Left hindlimb (tissue), 1 donor: Measurements from ENCODE around the gene TIGD6.
"Not testable (repeated sequence)": the region's sequence is repeated elsewhere in the genome, so short reads cannot be mapped to it uniquely, and the experiment has no call there.

Experiments used
- DNase-seq: peaks from one replicate; pipeline ENCODE4 v3.0.0-alpha.2; 2018

Gene TIGD6

GRCh38 chr5:149966946-149967345 is 33.5 kb downstream of the TIGD6 start:
- no peak for DNase-seq

DNA sequence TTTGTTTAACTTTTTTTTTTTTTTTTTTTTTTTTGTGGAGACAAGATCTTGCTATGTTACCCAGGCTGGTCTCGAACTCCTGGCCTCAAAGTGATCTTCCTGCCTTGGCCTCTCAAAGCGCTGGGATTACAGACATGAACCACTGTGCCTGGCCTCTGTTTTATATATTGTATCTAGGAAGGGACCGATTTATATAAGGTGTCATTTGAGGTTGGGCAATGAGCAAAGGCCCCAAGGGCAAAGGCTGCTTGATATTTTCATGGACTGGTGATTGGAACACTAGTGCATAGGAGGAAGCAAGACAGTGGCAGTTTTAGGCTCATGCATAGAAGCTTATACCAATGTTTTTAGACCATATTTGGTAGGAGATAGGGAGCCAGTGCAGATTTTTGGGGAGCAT is 36.7 kb downstream of the TIGD6 start:
- DNase-seq = no peak

- no peak for DNase-seq
Measured at GRCh38 chr5:149962601-149963300, 37.7 kb downstream of the TIGD6 start.

GRCh38 chr5:149961957-149962409 is 38.5 kb downstream of the TIGD6 start:
- DNase-seq = no peak

GRCh38 chr5:149961186-149961685 is 39.2 kb downstream of the TIGD6 start:
- DNase-seq = no peak

- peak; percentile 98 for DNase-seq
Measured at GRCh38 chr5:149960272-149961185, 39.9 kb downstream of the TIGD6 start, which contains the start of gene SLC26A2. Gene SLC26A2 (plus strand): TSS chr5:149960758. CDS start chr5:149977653, 16,895 bp downstream.

- no peak for DNase-seq
Measured at GRCh38 chr5:149959406-149960236, 40.8 kb downstream of the TIGD6 start.

DNA sequence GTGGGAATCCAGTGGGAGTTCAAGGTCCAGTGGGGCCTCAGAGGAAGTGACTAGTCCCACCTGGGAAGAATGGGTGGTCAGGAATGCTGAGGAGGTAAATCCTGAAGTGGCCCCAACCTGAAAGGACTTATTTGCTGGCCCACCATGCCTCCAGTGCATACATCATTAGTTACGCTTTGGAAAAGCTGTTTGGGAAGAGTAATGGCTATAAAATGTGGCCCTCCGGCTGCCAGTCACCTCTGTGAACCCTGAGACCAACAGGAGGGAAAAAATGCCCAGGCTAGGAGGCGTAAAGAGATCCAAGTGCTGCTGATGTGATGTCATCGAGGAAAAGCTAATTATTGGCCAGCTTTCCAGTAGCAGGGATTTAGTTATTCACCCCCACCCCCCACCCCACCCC is 42.6 kb downstream of the TIGD6 start:
- no peak for DNase-seq

DNA sequence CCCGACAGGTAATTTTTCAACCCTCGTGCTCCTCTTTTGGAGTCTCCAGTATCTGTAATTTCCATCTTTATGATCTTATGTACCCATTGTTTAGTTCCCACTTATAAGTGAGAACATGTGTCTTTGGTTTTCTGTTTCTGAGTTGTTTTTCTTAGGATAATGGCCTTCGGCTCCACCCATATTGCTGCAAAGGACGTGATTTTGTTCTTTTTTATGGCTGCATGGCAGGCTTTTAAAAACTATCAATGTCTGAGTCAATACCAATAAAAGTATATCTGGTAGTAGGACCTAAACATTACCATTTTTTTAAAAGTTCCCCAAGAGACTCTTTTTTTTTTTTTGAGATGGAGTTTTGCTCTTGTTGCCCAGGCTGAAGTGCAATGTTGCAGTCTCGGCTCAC is 43.8 kb downstream of the TIGD6 start:
- no peak for DNase-seq

- DNase-seq = no peak
Measured at GRCh38 chr5:149954798-149955197, 45.7 kb downstream of the TIGD6 start.

DNA sequence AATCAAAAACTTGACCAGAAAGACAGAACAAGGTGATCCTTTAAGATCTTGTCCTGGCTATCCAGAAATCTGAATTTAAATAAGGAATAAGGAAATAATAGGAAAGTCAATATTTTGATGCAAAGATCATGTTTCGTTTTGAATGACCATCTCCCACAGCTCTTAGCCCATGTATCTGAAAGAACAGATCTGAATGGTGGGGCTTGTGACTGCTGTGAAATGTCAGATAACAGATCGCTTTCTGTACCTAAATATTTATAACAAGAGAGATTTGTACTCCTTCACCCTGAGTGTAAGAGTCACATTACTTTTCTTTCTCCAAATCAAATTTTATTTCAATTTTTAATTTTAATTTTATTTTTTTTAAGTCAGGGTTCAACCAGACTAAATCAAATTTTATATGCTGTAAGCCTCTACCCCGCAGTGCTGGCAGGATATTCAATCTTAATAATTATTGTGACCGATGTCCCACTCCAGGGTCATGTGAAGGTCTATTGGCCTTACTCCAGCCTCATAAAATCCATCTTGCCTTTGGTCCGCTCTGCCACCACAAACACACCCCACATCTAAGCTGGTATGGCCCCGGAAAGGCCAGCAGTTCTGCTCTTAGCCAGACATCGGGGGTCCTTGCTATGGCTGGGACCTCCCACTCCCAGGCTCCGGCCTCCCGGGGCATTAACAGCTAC is 46.9 kb downstream of the TIGD6 start:
- no peak for DNase-seq

DNA sequence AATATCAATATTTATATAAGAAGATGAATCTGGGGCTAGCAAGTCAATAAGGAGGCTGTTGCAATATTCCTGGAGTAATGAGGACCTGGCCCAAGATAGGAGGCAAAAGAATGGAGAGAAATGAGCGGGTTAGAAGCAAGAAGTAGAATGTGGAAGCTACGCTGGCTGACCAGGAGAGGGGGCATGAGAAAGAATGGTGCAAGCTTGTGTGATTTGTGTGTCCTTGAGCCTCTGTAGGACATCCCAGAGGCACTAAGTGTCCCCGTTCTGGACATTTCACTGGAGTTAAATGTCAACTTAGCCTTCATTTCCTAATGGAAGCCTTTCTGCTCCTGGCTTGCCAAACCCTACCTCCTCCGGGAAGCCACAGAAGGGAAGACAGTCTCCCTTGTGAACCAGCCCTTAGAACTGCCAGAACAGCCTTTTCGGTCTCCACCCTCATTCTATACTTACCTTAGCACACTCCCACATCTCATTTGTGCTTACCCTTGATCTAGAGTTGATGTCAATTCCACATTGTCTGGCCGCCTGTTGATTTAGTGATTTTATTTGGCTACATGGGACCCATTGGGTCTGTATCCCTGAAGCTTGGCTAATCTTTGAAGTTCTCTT is 49.2 kb downstream of the TIGD6 start:
- no peak for DNase-seq

- no peak for DNase-seq
Measured at GRCh38 chr5:149948993-149949392, 51.5 kb downstream of the TIGD6 start.

- no peak for DNase-seq
Measured at GRCh38 chr5:149946118-149946517, 54.3 kb downstream of the TIGD6 start.

DNA sequence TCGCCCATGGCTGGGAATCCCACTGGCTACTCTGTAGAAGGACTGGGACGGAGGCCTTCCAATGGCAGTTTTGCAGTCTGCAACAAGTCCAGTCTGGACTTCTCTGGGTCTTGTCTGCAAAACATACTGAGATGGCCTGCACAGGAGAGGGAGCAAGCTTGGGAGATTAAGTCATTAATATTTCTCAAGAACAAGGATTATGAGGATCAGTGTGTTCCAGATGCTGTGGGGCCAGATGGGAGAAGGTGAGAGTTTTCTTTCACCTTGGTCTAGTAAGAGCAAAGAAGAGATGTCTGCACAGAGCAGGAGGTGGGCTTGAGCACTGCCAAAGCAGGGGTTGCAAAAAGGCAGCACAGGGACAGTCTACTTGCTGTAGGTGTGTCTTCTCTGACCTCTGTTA is 55.8 kb downstream of the TIGD6 start, which contains the start of gene PDE6A:
Gene PDE6A, minus strand, starts transcription at position 128 of the 400 bp plus-strand sequence. Its CDS starts 120 bp downstream, at position 8.
- DNase-seq = no peak

DNA sequence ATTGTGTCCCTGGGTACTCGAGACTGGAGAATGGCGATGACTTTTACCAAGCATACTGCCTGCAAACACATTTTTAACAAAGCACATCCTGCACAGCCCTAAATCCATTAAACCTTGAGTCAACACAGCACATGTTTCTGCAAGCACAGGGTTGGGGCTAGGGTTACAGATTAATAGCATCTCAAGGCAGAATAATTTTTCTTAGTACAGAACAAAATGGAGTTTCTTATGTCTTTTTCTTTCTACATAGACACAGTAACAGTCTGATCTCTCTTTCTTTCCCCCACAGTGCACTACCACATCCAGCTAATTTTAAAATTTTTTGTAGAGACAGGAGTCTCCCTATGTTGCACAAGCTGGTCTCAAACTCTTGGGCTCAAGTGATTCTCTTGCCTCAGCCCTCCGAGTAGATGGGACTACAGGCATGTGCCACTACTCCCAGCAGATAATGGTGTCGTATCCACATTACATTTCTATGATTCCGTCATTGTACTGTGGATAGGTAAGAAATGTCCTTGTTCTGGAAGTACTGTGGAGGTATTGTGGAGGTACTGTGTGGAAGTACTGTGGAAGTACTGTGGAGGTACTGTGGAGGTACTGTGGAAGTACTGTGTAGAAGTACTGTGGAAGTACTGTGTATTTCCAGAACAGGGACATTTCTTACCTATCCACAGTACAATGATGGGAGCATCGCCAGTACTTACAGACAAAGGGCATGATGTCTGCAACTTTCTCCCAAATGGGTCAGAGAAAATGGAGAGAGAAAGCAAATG is 57.1 kb downstream of the TIGD6 start:
- DNase-seq = not testable (repeated sequence)
